GM23338 (cell line): ENCODE measurements around the gene HOTAIR. TPM values are rescaled to one million over a fixed set of nuclear protein-coding genes. Genes with fewer than 3 reads are reported as not detected.

Experiments
- ATAC-seq: fragments of 200-7000 bp; cut with Tn5 transposase; 3 replicates; pipeline ENCODE4 v1.9.1; 2020
- DNase-seq: peaks from one replicate; pipeline ENCODE4 v3.0.0-alpha.2; 2015; ENCODE audit warnings: low spot score
- H2AFZ ChIP-seq: fragments of 200-600 bp; sonication (generic); 2 replicates; pipeline ENCODE4 v1.8.0; 2016; ENCODE audit warnings: antibody characterized with exemption, mild to moderate bottlenecking, moderate library complexity
- H3F3A ChIP-seq: fragments of 200-600 bp; sonication (generic); replicated peaks from 2 replicates; pipeline ENCODE4 v1.8.0; 2017; ENCODE audit warnings: antibody characterized with exemption, mixed run types, low read depth
- H3K27ac ChIP-seq: fragments of 200-600 bp; sonication (generic); 2 replicates; pipeline ENCODE4 v1.6.1; 2016; ENCODE audit warnings: low read depth
- H3K27me3 ChIP-seq: fragments of 200-600 bp; sonication (generic); 2 replicates; pipeline ENCODE4 v1.8.0; 2016; ENCODE audit warnings: mild to moderate bottlenecking, mixed run types, moderate library complexity; ENCODE audit not compliant: insufficient read depth
- H3K36me3 ChIP-seq: fragments of 200-600 bp; sonication (generic); 2 replicates; pipeline ENCODE4 v1.8.0; 2016; ENCODE audit warnings: mild to moderate bottlenecking; ENCODE audit not compliant: insufficient read depth
- H3K4me1 ChIP-seq: fragments of 200-600 bp; sonication (generic); 2 replicates; pipeline ENCODE4 v1.8.0; 2016; ENCODE audit warnings: mild to moderate bottlenecking, moderate library complexity; ENCODE audit not compliant: insufficient read depth
- H3K4me2 ChIP-seq: fragments of 200-600 bp; sonication (generic); 2 replicates; pipeline ENCODE4 v1.7.1; 2017; ENCODE audit warnings: mixed run types
- H3K4me3 ChIP-seq: fragments of 200-600 bp; sonication (generic); 2 replicates; pipeline ENCODE4 v1.6.1; 2016; ENCODE audit warnings: mixed run types
- H3K79me2 ChIP-seq: fragments of 200-600 bp; sonication (generic); replicated peaks from 2 replicates; pipeline ENCODE4 v1.8.0; 2017; ENCODE audit warnings: mild to moderate bottlenecking; ENCODE audit not compliant: insufficient read depth
- H3K9me2 ChIP-seq: fragments of 200-600 bp; sonication (generic); 2 replicates; pipeline ENCODE4 v1.8.0; 2017; ENCODE audit not compliant: insufficient read depth
- H4K20me1 ChIP-seq: fragments of 200-600 bp; sonication (generic); replicated peaks from 2 replicates; pipeline ENCODE4 v1.8.0; 2017; ENCODE audit warnings: mild to moderate bottlenecking; ENCODE audit not compliant: insufficient read depth
- H3K27ac Mint-ChIP-seq: 2 replicates; pipeline ENCODE4 v1.8.0; 2020; ENCODE audit warnings: inconsistent platforms, mild to moderate bottlenecking, moderate library complexity, mixed read lengths
- H3K27me3 Mint-ChIP-seq: 3 replicates; pipeline ENCODE4 v1.8.0; 2022; ENCODE audit warnings: low read depth, mild to moderate bottlenecking, moderate library complexity, mixed read lengths, inconsistent platforms; ENCODE audit not compliant: insufficient read depth, poor library complexity
- H3K36me3 Mint-ChIP-seq: 3 replicates; pipeline ENCODE4 v1.8.0; 2021; ENCODE audit warnings: low read depth, mild to moderate bottlenecking, inconsistent platforms, moderate library complexity, mixed read lengths
- H3K4me1 Mint-ChIP-seq: 3 replicates; pipeline ENCODE4 v1.8.0; 2020; ENCODE audit warnings: mild to moderate bottlenecking, inconsistent platforms, mixed read lengths
- H3K4me3 Mint-ChIP-seq: 3 replicates; pipeline ENCODE4 v1.8.0; 2021; ENCODE audit warnings: moderate library complexity, mild to moderate bottlenecking, inconsistent platforms, mixed read lengths
- H3K9me3 Mint-ChIP-seq: 3 replicates; pipeline ENCODE4 v1.8.0; 2020; ENCODE audit warnings: moderate library complexity, mild to moderate bottlenecking, inconsistent platforms, mixed read lengths
- REST ChIP-seq: IDR thresholded peaks from one replicate; pipeline ENCODE4 v1.6.1; 2018; ENCODE audit warnings: antibody characterized with exemption; ENCODE audit not compliant: unreplicated experiment
- ZNF462 ChIP-seq: fragments of 250-450 bp; sonication (Bioruptor Pico); IDR thresholded peaks from 2 replicates; pipeline ENCODE4 v1.5.0; 2020; ENCODE audit warnings: mild to moderate bottlenecking, moderate library complexity
- polyA plus RNA-seq: library from polyadenylated mRNA; unstranded; fragments of >200 nt; fragmentation: Nextera tagmentation; extraction: Ambion mirVana; gene quantifications from 2 replicates; pipeline ENCODE4 v1.2.1, GENCODE V29; 2016
- total RNA-seq: library from RNA; depleted of rRNA; stranded (reverse); fragments of >200 nt; shearing (Covaris generic); gene quantifications from 2 replicates; pipeline ENCODE4 v1.2.3, GENCODE V29; 2014

The HOTAIR gene
- total and polyA plus RNA-seq, 2 experiments from 2014 or later, result not detected

- ATAC-seq, result no peak
- peaks cover 32% of the 10 kb centered on the region for H3K4me1 Mint-ChIP-seq
- H3K27ac Mint-ChIP-seq, result no peak overlapping the region
- H3K36me3 ChIP-seq, result no peaks in the 10 kb centered on the region
- H3K4me2 ChIP-seq, result no peak overlapping the region
- no peaks in the 10 kb centered on the region for H3K79me2 ChIP-seq
- peaks cover 100% of the 10 kb centered on the region for H3K27me3 ChIP-seq
- H3K4me1 ChIP-seq, result peaks cover 58% of the 10 kb centered on the region
- H3K27me3 Mint-ChIP-seq, result peaks cover 98% of the 10 kb centered on the region
- H4K20me1 ChIP-seq, result peaks cover 28% of the 10 kb centered on the region
- no peak overlapping the region for H2AFZ ChIP-seq
- H3F3A ChIP-seq, result peaks cover 39% of the 10 kb centered on the region
- H3K9me2 ChIP-seq, result no peaks in the 10 kb centered on the region
- H3K36me3 Mint-ChIP-seq, result no peaks in the 10 kb centered on the region
- H3K4me3 Mint-ChIP-seq, result no peak overlapping the region
- DNase-seq, result no peak
- TF ChIP-seq ZNF462 (no peak), REST (no peak)
- H3K27ac ChIP-seq, result no peak overlapping the region
- H3K9me3 Mint-ChIP-seq, result no peaks in the 10 kb centered on the region
- no peak overlapping the region for H3K4me3 ChIP-seq
These were observed 41.3 kb upstream of the HOTAIR start for GRCh38 chr12:54016051-54016450.
